ENCODE data around the gene RAB27B. TPM values are rescaled to one million over a fixed set of nuclear protein-coding genes. Genes with fewer than 3 reads are reported as not detected.
A peak's percentile ranks its signal among the peaks of the same experiment; 100 is the strongest.

The RAB27B gene
- total and polyA plus RNA-seq, 2 of the 8 experiments (the other 6 are each of a cell fraction or from before 2014, with no cell fraction given) = 0.05 to 0.60 TPM

- peaks cover 0 to 2% (median 0%) of the 10 kb centered on the region in 4 experiments; a peak in 1 of 7 replicates for H3K4me1 ChIP-seq (replicated peaks in 1 of 4; ENCODE audit: control insufficient read depth in 3 of 4, insufficient read depth in 4 of 4, low read length in 3 of 4)
- no peak overlapping the region for H2AK5ac ChIP-seq (ENCODE audit: low read depth, low read length)
- ChIA-PET CTCF (ENCODE audit: partially characterized antibody) (interaction anchor here (0.6 kb wide), 2 partner anchors 32 to 871 kb away, joined by 3 read pairs; no protein-coding TSS in a partner anchor), POLR2A (ENCODE audit: partially characterized antibody) (no interaction called here)
- H3K4ac ChIP-seq (replicated peaks; ENCODE audit: insufficient read length, low read depth, low read length) = no peak overlapping the region
- no peak overlapping the region for H2BK15ac ChIP-seq (ENCODE audit: low read length)
- H3K9me3 ChIP-seq (ENCODE audit: insufficient read depth in 2 of 2, low read depth in 1 of 2, low read length in 1 of 2) = no peaks in the 10 kb centered on the region
- H3K79me2 ChIP-seq (ENCODE audit: control insufficient read depth in 1 of 2, insufficient read depth in 2 of 2, low read length in 2 of 2) = no peaks in the 10 kb centered on the region
- no peaks in the 10 kb centered on the region; the same call in 1 of the 2 replicates for H3K23me2 ChIP-seq (ENCODE audit: low read depth, low read length)
- no peaks in the 10 kb centered on the region for H3K27me3 ChIP-seq (replicated peaks in 1 of 4; ENCODE audit: control insufficient read depth in 3 of 4, extremely low read depth in 1 of 4, insufficient read depth in 3 of 4, low read length in 3 of 4)
- no peak overlapping the region for H2BK12ac ChIP-seq (ENCODE audit: low read depth, low read length)
- no peaks in the 10 kb centered on the region for H3K36me3 ChIP-seq (ENCODE audit: control insufficient read depth in 2 of 4, insufficient read depth in 4 of 4, low read length in 3 of 4)
- no peak for FAIRE-seq
- H2AFZ ChIP-seq (ENCODE audit: low read length) = no peak overlapping the region
- no peak overlapping the region for H3K14ac ChIP-seq (ENCODE audit: insufficient read length)
- no peak overlapping the region for H3K4me3 ChIP-seq (ENCODE audit: extremely low read depth in 1 of 4, insufficient read depth in 2 of 4, low read depth in 3 of 4, low read length in 4 of 4)
- WGBS, 2 experiments (ENCODE audit: extremely low coverage in 1 of 2, insufficient coverage in 1 of 2, insufficient read length in 1 of 2, insufficient replicate concordance in 2 of 2, low coverage in 1 of 2, low lambda C conversion rate in 2 of 2, missing lambda C conversion rate in 1 of 2) = 91% methylated on average over 2 of the region's 2 CpGs; no CpG with 5 or more reads in 1 of the 2 experiments
- H4K91ac ChIP-seq (replicated peaks; ENCODE audit: insufficient read length, low read length) = no peak overlapping the region
- no peak for DNase-seq (ENCODE audit: low read depth in 1 of 2, low spot score in 2 of 2)
- no peak overlapping the region for H3K4me2 ChIP-seq (ENCODE audit: insufficient read depth in 1 of 2, low read depth in 2 of 2, low read length in 2 of 2)
- no peak overlapping the region for H2BK5ac ChIP-seq (ENCODE audit: low read depth, low read length)
- H4K20me1 ChIP-seq (replicated peaks in 1 of 2; ENCODE audit: control insufficient read depth in 1 of 2, insufficient read depth in 2 of 2, low read length in 2 of 2) = no peaks in the 10 kb centered on the region
- H3K9ac ChIP-seq (replicated peaks in 1 of 4; ENCODE audit: extremely low read depth in 1 of 4, low read depth in 3 of 4, low read length in 3 of 4) = no peak overlapping the region
- no peak overlapping the region for H4K5ac ChIP-seq (ENCODE audit: insufficient read length, low read depth, low read length)
- H3K27ac ChIP-seq (ENCODE audit: low read depth, low read length) = no peak overlapping the region
- H2BK20ac ChIP-seq (ENCODE audit: low read length) = no peak overlapping the region
- H3K79me1 ChIP-seq (ENCODE audit: low read depth, low read length) = no peaks in the 10 kb centered on the region
- H3K23ac ChIP-seq (ENCODE audit: insufficient read length) = no peak overlapping the region
- no peak overlapping the region for H3K56ac ChIP-seq (replicated peaks; ENCODE audit: insufficient read length, low read depth, low read length)
- H2BK120ac ChIP-seq (replicated peaks; ENCODE audit: low read depth, low read length) = peak overlapping the region; percentile 86
- no peak overlapping the region for H3K18ac ChIP-seq (ENCODE audit: extremely low read depth, low read length)
- H4K8ac ChIP-seq (ENCODE audit: extremely low read depth, insufficient read depth, low read length) = no peak overlapping the region
- TF ChIP-seq CBX5 (IDR thresholded peaks at IDR 0.05; ENCODE audit: low read depth, low read length) = no peak
- TF ChIP-seq CREB1 (IDR thresholded peaks at IDR 0.05) = no peak
These were observed 76.3 kb downstream of the RAB27B start for GRCh38 chr18:54904581-54904980.
